Colonic mucosa (tissue), 4 donors: ENCODE results near the gene CCDC91. TPM values are rescaled to one million over a fixed set of nuclear protein-coding genes. Genes with fewer than 3 reads are reported as not detected.

Experiments used
- DNase-seq: peaks from one replicate; pipeline ENCODE4 v3.0.0-alpha.2; 2020
- H3K27ac ChIP-seq: fragments of 200-600 bp; one replicate; pipeline ENCODE4 v1.8.0; 2021
- H3K27me3 ChIP-seq: fragments of 200-600 bp; one replicate; pipeline ENCODE4 v1.8.0; 2021
- H3K36me3 ChIP-seq: fragments of 200-600 bp; one replicate; pipeline ENCODE4 v1.8.0; 2021
- H3K4me1 ChIP-seq: fragments of 200-600 bp; one replicate; pipeline ENCODE4 v1.8.0; 2021; ENCODE audit warnings: mild to moderate bottlenecking
- H3K4me3 ChIP-seq: fragments of 200-600 bp; one replicate; pipeline ENCODE4 v1.8.0; 2021
- H3K9ac ChIP-seq, 2 donors: one replicate each; pipeline ENCODE4 v1.7.0; 2013; ENCODE audit warnings: control low read depth in 2 of 2, low read depth in 2 of 2, low read length in 2 of 2
- H3K9me3 ChIP-seq: fragments of 200-600 bp; one replicate; pipeline ENCODE4 v1.8.0; 2021
- CTCF ChIP-seq: fragments of 200-600 bp; IDR thresholded peaks from one replicate; pipeline ENCODE4 v1.8.0; 2022; ENCODE audit warnings: antibody characterized with exemption, mild to moderate bottlenecking
- intact Hi-C: fragments of 100-400 bp; cut with DNase I; formaldehyde crosslinking; loops from one replicate; pipeline ENCODE4 v1.14.1; 2022
- total RNA-seq, 2 donors: library from RNA; stranded (reverse); fragmentation: NEBNext Ultra II Directional in 1 of 2; extraction: Animal tissue kit (Norgen Biotek cat#: 25700) in 1 of 2; gene quantifications; one replicate each; pipeline ENCODE4 v1.2.1, GENCODE V29; 2021
- donor health status: healthy.
- donor health status: DM: no; HTN: no; CAD: no.
- donor health status: DM: no; HTN: no; CAD: no.

CCDC91 gene
- total RNA-seq, 2 donors from 2014 or later: 15.6 to 20.5 TPM

GRCh38 chr12:28296287-28296686 lies 106.0 kb downstream of the CCDC91 start:
- no peaks in the 10 kb centered on the region for H3K27me3 ChIP-seq
- no peak for DNase-seq
- no peaks in the 10 kb centered on the region for H3K9me3 ChIP-seq
- intact Hi-C loops: no loop called here
- no peak for TF ChIP-seq CTCF
- H3K4me1 ChIP-seq: no peaks in the 10 kb centered on the region
- H3K4me3 ChIP-seq: no peak overlapping the region
- H3K27ac ChIP-seq: no peak overlapping the region
- no peak overlapping the region for H3K9ac ChIP-seq
- no peaks in the 10 kb centered on the region for H3K36me3 ChIP-seq

DNA sequence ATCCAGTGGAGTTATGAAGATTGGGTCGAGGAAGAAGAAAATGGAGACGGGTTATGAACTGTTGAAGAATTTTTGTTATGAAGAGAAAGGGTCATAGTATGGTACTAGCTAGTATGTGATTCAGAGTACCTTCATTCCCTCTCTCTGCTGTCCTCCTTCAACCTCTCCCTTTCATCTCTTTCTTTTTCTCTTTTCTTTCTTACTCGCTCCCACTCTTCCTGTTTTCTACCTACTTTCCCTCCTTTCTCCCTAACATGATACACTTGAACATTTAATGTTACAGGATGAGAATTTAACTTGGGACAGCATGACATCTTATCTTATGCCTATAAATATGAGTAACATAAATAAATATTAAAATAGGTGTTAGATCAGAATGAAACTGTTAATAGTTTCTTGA lies 112.9 kb downstream of the CCDC91 start:
- Histone ChIP-seq H3K27ac (no peak overlapping the region), H3K4me1 (no peaks in the 10 kb centered on the region), H3K9ac (no peak overlapping the region), H3K27me3 (no peaks in the 10 kb centered on the region), H3K4me3 (no peak overlapping the region), H3K9me3 (no peaks in the 10 kb centered on the region), H3K36me3 (no peaks in the 10 kb centered on the region)
- no peak for TF ChIP-seq CTCF
- intact Hi-C loops: no loop called here
- DNase-seq: no peak

DNA sequence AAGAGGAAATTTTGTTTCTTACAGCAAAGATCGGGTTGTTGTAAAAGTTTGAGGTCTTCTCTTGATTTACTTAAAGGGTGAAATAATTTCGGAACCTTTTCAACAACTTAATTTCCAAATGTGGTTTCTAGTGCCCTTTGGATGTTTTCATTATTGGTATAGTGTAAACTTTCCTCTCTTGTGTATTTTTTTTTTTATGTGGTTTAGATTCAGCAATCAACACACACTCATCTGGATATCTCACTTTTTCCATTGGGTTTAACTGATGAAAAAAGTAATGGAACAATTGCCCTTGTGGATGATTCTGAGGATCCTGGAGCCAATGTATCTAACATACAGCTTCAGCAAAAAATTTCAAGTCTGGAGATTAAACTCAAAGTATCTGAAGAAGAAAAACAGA lies 116.3 kb downstream of the CCDC91 start:
- intact Hi-C loops: no loop called here
- no peak for TF ChIP-seq CTCF
- Histone ChIP-seq H3K36me3 (no peaks in the 10 kb centered on the region), H3K4me1 (no peaks in the 10 kb centered on the region), H3K27ac (no peak overlapping the region), H3K4me3 (no peak overlapping the region), H3K9ac (no peak overlapping the region), H3K27me3 (no peaks in the 10 kb centered on the region), H3K9me3 (no peaks in the 10 kb centered on the region)
- no peak for DNase-seq

GRCh38 chr12:28308891-28309290 lies 118.6 kb downstream of the CCDC91 start:
- no peaks in the 10 kb centered on the region for H3K4me1 ChIP-seq
- H3K27ac ChIP-seq: no peak overlapping the region
- H3K36me3 ChIP-seq: no peaks in the 10 kb centered on the region
- H3K9me3 ChIP-seq: no peaks in the 10 kb centered on the region
- no peaks in the 10 kb centered on the region for H3K27me3 ChIP-seq
- H3K4me3 ChIP-seq: no peak overlapping the region
- no peak overlapping the region for H3K9ac ChIP-seq
- intact Hi-C loops: no loop called here
- DNase-seq: no peak
- no peak for TF ChIP-seq CTCF

DNA sequence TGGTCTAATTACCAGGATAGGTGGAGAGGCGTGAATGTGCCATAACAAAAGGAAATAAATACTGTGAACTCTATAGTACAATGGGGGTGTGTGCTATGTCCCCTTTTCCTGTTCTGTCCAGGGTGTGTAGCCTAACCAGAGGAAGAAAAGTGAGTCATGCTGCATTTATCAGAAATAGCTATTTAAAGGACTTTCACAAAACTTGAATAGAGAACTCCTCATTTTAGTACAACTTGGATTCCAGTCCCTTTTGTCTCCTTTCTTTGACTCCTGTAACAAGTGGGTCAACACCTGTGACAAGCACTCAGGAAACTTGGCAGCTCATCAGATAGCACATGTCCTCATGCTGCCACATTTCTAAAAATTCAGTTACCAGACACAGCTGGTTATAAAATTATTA lies 123.4 kb downstream of the CCDC91 start:
- Histone ChIP-seq H3K9me3 (no peaks in the 10 kb centered on the region), H3K27ac (no peak overlapping the region), H3K36me3 (no peaks in the 10 kb centered on the region), H3K27me3 (no peaks in the 10 kb centered on the region), H3K4me1 (no peaks in the 10 kb centered on the region), H3K4me3 (no peak overlapping the region), H3K9ac (no peak overlapping the region)
- no peak for TF ChIP-seq CTCF
- intact Hi-C loops: no loop called here
- no peak for DNase-seq

- Histone ChIP-seq H3K4me1 (no peaks in the 10 kb centered on the region), H3K9me3 (no peaks in the 10 kb centered on the region), H3K27me3 (no peaks in the 10 kb centered on the region), H3K36me3 (no peaks in the 10 kb centered on the region), H3K4me3 (no peak overlapping the region), H3K27ac (no peak overlapping the region), H3K9ac (no peak overlapping the region)
- intact Hi-C loops: no loop called here
- DNase-seq: no peak
- no peak for TF ChIP-seq CTCF
These were observed 125.8 kb downstream of the CCDC91 start for GRCh38 chr12:28316049-28316448.
